Lower lobe of right lung (tissue), 2 donors: ENCODE results near the gene RREB1. TPM values are rescaled to one million over a fixed set of nuclear protein-coding genes. Genes with fewer than 3 reads are reported as not detected.

Experiments
- ATAC-seq, 2 donors: fragments of 200-7000 bp; cut with Tn5 transposase; one replicate each; pipeline ENCODE4 v1.9.1; 2020 to 2022; ENCODE audit warnings: mild to moderate bottlenecking in 2 of 2, moderate library complexity in 2 of 2
- DNase-seq: peaks from one replicate; pipeline ENCODE4 v3.0.0-alpha.2; 2020
- H3K27ac ChIP-seq: fragments of 200-600 bp; one replicate; pipeline ENCODE4 v1.8.0; 2022
- H3K27me3 ChIP-seq: fragments of 200-600 bp; one replicate; pipeline ENCODE4 v1.8.0; 2022; ENCODE audit warnings: low read depth
- H3K36me3 ChIP-seq: fragments of 200-600 bp; one replicate; pipeline ENCODE4 v1.8.0; 2022; ENCODE audit warnings: mild to moderate bottlenecking
- H3K4me1 ChIP-seq: fragments of 200-600 bp; one replicate; pipeline ENCODE4 v1.8.0; 2022
- H3K4me3 ChIP-seq: fragments of 200-600 bp; one replicate; pipeline ENCODE4 v1.8.0; 2022; ENCODE audit warnings: mild to moderate bottlenecking
- H3K9me3 ChIP-seq: fragments of 200-600 bp; one replicate; pipeline ENCODE4 v1.8.0; 2022
- CTCF ChIP-seq: fragments of 200-600 bp; IDR thresholded peaks from one replicate; pipeline ENCODE4 v1.8.0; 2022; ENCODE audit warnings: antibody characterized with exemption, mild to moderate bottlenecking
- intact Hi-C: fragments of 100-400 bp; cut with DNase I; formaldehyde crosslinking; loops from one replicate; pipeline ENCODE4 v1.11.0; 2022
- total RNA-seq: library from RNA; stranded (reverse); fragmentation: NEBNext Ultra II Directional; extraction: Animal tissue kit (Norgen Biotek cat#: 25700); gene quantifications from one replicate; pipeline ENCODE4 v1.2.1, GENCODE V29; 2021
- donor health status: DM: no; HTN: yes; CAD: no; lungs with severe emphysema.

Gene RREB1
- total RNA-seq, 1 donor from 2014 or later, result 62.8 TPM

GRCh38 chr6:7252390-7252789 is 144.6 kb downstream of the RREB1 start:
- H3K27ac ChIP-seq, result no peak overlapping the region
- no peak for TF ChIP-seq CTCF
- peak; percentile 28 for DNase-seq
- H3K4me3 ChIP-seq, result no peak overlapping the region
- intact Hi-C loops, result no loop called here
- H3K4me1 ChIP-seq, result peaks cover 21% of the 10 kb centered on the region
- H3K27me3 ChIP-seq, result no peaks in the 10 kb centered on the region
- peaks cover 4% of the 10 kb centered on the region for H3K9me3 ChIP-seq
- H3K36me3 ChIP-seq, result peaks cover 48% of the 10 kb centered on the region
- peak; percentile 31 to 34 for ATAC-seq

GRCh38 chr6:7254980-7255835 is 147.4 kb downstream of the RREB1 start:
- peak overlapping the region; percentile 77 for H3K27ac ChIP-seq
- no peak overlapping the region for H3K4me3 ChIP-seq
- no peaks in the 10 kb centered on the region for H3K27me3 ChIP-seq
- ATAC-seq (peak; percentile 37 to 56), DNase-seq (peak; percentile 62)
- H3K9me3 ChIP-seq, result peaks cover 4% of the 10 kb centered on the region
- H3K4me1 ChIP-seq, result peaks cover 23% of the 10 kb centered on the region
- peaks cover 20% of the 10 kb centered on the region for H3K36me3 ChIP-seq
- no peak for TF ChIP-seq CTCF
- intact Hi-C loops, result no loop called here

- DNase-seq (no peak), ATAC-seq (no peak)
- Histone ChIP-seq H3K27ac (no peak overlapping the region), H3K27me3 (no peaks in the 10 kb centered on the region), H3K9me3 (peaks cover 4% of the 10 kb centered on the region), H3K36me3 (peaks cover 13% of the 10 kb centered on the region), H3K4me3 (no peak overlapping the region), H3K4me1 (peaks cover 30% of the 10 kb centered on the region)
- intact Hi-C loops, result no loop called here
- TF ChIP-seq CTCF, result no peak
Observed at GRCh38 chr6:7255918-7256317, 148.2 kb downstream of the RREB1 start.

GRCh38 chr6:7256785-7257184 is 149.0 kb downstream of the RREB1 start:
- TF ChIP-seq CTCF, result no peak
- peaks cover 4% of the 10 kb centered on the region for H3K36me3 ChIP-seq
- peak; percentile 28 for DNase-seq
- H3K9me3 ChIP-seq, result peaks cover 4% of the 10 kb centered on the region
- H3K4me3 ChIP-seq, result no peak overlapping the region
- H3K4me1 ChIP-seq, result peaks cover 35% of the 10 kb centered on the region
- H3K27ac ChIP-seq, result no peak overlapping the region
- no peak for ATAC-seq
- H3K27me3 ChIP-seq, result no peaks in the 10 kb centered on the region
- intact Hi-C loops, result no loop called here

GRCh38 chr6:7257521-7258230 is 149.9 kb downstream of the RREB1 start:
- intact Hi-C loops, result no loop called here
- no peak overlapping the region for H3K27ac ChIP-seq
- TF ChIP-seq CTCF, result no peak
- H3K4me1 ChIP-seq, result peaks cover 39% of the 10 kb centered on the region
- ATAC-seq, result no peak
- H3K4me3 ChIP-seq, result no peak overlapping the region
- no peak for DNase-seq
- no peaks in the 10 kb centered on the region for H3K27me3 ChIP-seq
- H3K9me3 ChIP-seq, result peaks cover 4% of the 10 kb centered on the region
- no peaks in the 10 kb centered on the region for H3K36me3 ChIP-seq
